B cell (primary cell): ENCODE data around the gene ASIC1.

Source experiments
- EZH2 ChIP-seq: IDR thresholded peaks from 2 replicates; pipeline ENCODE4 v1.6.1; 2012; ENCODE audit warnings: borderline replicate concordance, low read depth, mild to moderate bottlenecking, moderate library complexity, low read length; ENCODE audit not compliant: insufficient read depth, poor library complexity, severe bottlenecking
- TF ChIP-seq, protein P1 (sequence below): fragments of 200-600 bp; IDR thresholded peaks from one replicate; pipeline ENCODE4 v1.8.0; 2022; ENCODE audit warnings: antibody characterized with exemption, mild to moderate bottlenecking

DNA sequence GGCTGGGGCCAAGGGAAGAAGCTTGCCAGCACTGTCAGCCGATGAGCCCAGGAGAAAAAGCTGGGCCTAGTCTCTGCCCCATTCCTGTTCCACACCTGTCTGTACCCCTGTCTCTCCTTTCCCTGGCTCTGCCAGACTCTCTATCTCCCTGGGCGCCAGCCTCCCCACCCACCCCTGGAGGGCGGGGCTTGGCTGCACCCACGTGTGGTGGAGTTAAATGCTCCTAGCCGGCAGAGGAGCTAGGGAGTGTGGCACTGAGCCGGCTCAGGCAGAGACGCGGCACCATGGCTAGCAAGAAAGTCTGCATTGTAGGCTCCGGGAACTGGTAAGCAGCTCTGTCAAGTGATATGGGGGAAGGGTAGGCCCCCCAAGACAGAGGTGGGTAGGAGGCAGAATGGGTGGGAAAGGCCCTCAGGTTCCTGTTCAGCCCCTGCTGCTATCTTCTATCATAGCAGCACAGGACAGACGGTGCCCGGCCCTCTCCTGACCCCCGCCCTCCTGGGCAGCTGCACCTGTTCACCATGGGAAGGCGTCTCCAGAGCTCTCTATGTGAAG is 46.4 kb downstream of the ASIC1 start, which contains the start of gene GPD1:
- TF ChIP-seq EZH2: no peak
- TF ChIP-seq, protein P1, sequence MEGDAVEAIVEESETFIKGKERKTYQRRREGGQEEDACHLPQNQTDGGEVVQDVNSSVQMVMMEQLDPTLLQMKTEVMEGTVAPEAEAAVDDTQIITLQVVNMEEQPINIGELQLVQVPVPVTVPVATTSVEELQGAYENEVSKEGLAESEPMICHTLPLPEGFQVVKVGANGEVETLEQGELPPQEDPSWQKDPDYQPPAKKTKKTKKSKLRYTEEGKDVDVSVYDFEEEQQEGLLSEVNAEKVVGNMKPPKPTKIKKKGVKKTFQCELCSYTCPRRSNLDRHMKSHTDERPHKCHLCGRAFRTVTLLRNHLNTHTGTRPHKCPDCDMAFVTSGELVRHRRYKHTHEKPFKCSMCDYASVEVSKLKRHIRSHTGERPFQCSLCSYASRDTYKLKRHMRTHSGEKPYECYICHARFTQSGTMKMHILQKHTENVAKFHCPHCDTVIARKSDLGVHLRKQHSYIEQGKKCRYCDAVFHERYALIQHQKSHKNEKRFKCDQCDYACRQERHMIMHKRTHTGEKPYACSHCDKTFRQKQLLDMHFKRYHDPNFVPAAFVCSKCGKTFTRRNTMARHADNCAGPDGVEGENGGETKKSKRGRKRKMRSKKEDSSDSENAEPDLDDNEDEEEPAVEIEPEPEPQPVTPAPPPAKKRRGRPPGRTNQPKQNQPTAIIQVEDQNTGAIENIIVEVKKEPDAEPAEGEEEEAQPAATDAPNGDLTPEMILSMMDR: no peak
